ENCODE measurements around the gene KRT81.

Gene KRT81

GRCh38 chr12:52291267-52291935 lies at the start of gene KRT81:
KRT81 (minus strand) TSS chr12:52291534; CDS start chr12:52291465, 69 bp downstream.
- DNase-seq (ENCODE audit: low read depth in 2 of 2) = no peak

GRCh38 chr12:52338241-52338960 lies 47.1 kb upstream of the KRT81 start:
- no peak for DNase-seq (ENCODE audit: low read depth in 2 of 2)

DNA sequence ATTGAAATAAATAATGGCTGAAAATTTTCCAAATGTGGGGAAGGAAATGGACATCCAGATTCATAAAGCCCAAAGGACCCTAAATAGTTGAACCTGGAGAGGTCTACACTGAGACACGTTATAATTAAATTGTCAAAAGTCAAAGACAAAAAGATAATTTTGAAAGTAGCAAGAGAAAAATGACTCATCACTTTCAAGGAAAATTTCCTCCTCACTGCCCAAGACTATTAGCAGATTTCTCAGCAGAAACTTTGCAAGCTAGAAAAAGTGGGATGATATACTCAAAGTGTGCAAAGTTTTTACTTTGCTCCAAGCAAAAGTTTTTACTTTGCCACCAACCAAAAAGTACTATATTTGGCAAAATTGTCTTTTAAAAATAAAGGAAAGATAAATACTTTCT lies 45.7 kb upstream of the KRT81 start:
- DNase-seq (ENCODE audit: low read depth in 2 of 2) = no peak

GRCh38 chr12:52336641-52337040 lies 45.3 kb upstream of the KRT81 start:
- DNase-seq (ENCODE audit: low read depth in 2 of 2) = no peak

GRCh38 chr12:52335598-52336262 lies 44.4 kb upstream of the KRT81 start:
- DNase-seq (ENCODE audit: low read depth in 2 of 2) = no peak

GRCh38 chr12:52334185-52334584 lies 42.9 kb upstream of the KRT81 start:
- no peak for DNase-seq (ENCODE audit: low read depth in 2 of 2)

- no peak for DNase-seq (ENCODE audit: low read depth in 2 of 2)
These were observed 42.0 kb upstream of the KRT81 start for GRCh38 chr12:52333321-52333720.

GRCh38 chr12:52332381-52332780 lies 41.0 kb upstream of the KRT81 start:
- no peak for DNase-seq (ENCODE audit: low read depth in 2 of 2)

DNA sequence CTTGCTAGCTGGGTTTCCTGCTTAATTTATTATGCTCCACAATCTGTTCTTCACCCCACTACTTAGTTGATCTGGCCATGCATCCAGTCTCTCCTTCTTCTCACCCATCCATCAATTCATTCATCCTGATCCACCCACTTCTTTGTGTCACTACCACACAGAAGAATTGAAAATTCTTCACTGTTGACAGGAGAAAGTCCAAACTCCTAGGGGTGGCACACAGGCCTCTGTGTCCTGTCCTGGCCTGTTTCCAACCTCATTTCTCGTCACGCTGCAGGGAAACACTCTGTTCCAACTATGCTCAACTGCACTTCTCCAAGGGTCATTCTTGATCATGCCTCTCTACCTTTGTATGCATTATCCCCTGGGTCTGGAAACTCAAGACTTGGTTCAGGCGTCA lies 40.5 kb upstream of the KRT81 start:
- DNase-seq (ENCODE audit: low read depth in 2 of 2) = no peak

DNA sequence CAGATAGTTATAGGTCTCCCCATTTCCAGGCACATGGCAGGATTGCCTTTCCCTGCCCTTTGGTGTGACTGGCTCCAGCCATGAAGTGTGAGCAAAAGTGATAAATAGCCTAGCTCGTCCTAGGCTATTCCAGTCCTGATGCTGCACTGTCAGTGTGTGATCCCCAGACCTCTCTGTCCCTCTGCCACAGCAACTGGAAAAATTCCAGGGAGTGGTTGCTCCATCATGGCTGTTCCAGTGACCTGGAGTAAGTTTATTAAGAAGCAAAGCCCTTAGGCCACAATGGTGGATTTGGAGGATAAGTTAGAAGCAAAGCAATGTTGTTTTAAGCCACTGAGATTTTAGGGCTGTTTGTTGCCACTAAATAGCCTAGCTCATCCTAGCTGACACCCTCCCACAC lies 39.7 kb upstream of the KRT81 start:
- DNase-seq (ENCODE audit: low read depth in 2 of 2) = no peak

- no peak for DNase-seq (ENCODE audit: low read depth in 2 of 2)
These were observed 36.6 kb upstream of the KRT81 start for GRCh38 chr12:52327830-52328500.

GRCh38 chr12:52327052-52327829 lies 35.9 kb upstream of the KRT81 start:
- DNase-seq (ENCODE audit: low read depth in 2 of 2) = peak; percentile 58 to 69

DNA sequence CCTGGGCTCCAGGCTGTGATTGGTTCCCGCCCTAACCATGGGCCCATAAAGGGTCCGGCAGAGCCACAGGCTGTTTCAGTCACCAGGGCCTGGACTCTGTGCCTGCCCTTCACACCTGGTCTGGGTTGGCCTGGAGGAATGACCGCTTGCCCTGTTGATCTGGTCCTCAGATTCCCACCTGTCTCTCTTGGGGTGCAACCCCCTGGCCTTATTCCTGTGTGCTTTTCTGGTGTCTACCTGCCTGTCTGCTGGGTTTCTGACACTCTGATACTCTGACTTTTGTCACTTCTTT lies 32.8 kb upstream of the KRT81 start:
- DNase-seq (ENCODE audit: low read depth in 2 of 2) = no peak

- no peak for DNase-seq (ENCODE audit: low read depth in 2 of 2)
These were observed 32.2 kb upstream of the KRT81 start for GRCh38 chr12:52323416-52324152.

GRCh38 chr12:52323001-52323400 lies 31.7 kb upstream of the KRT81 start:
- DNase-seq (ENCODE audit: low read depth in 2 of 2) = no peak

GRCh38 chr12:52322069-52322468 lies 30.7 kb upstream of the KRT81 start:
- DNase-seq (ENCODE audit: low read depth in 2 of 2) = no peak

DNA sequence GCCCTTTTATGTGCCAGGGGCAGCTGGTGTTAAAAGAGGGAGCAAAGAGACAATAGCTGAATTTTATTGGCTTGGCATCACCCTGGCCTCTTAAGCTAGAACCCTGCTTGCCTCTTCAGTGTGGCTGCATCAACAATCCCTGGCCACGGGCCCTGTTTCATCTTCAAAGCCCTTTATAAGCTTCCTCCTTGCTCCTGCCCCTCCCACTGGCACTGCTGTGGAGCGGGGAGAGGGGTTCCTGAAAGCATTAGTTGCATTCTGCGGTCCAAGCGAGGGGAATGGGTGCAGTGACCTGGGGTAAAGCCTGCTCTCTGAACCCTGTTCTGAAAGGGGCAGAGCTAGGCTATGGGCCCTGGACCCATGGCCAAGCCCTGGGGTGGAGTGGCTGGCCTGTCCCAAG lies 30.1 kb upstream of the KRT81 start:
- DNase-seq (ENCODE audit: low read depth in 2 of 2) = no peak

- no peak for DNase-seq (ENCODE audit: low read depth in 2 of 2)
These were observed 29.6 kb upstream of the KRT81 start, which contains the start of gene KRT83 for GRCh38 chr12:52320784-52321400. KRT83 (minus strand) TSS chr12:52321398; CDS start chr12:52321335, 63 bp downstream.

GRCh38 chr12:52319097-52319496 lies 27.8 kb upstream of the KRT81 start:
- DNase-seq (ENCODE audit: low read depth in 2 of 2) = no peak

DNA sequence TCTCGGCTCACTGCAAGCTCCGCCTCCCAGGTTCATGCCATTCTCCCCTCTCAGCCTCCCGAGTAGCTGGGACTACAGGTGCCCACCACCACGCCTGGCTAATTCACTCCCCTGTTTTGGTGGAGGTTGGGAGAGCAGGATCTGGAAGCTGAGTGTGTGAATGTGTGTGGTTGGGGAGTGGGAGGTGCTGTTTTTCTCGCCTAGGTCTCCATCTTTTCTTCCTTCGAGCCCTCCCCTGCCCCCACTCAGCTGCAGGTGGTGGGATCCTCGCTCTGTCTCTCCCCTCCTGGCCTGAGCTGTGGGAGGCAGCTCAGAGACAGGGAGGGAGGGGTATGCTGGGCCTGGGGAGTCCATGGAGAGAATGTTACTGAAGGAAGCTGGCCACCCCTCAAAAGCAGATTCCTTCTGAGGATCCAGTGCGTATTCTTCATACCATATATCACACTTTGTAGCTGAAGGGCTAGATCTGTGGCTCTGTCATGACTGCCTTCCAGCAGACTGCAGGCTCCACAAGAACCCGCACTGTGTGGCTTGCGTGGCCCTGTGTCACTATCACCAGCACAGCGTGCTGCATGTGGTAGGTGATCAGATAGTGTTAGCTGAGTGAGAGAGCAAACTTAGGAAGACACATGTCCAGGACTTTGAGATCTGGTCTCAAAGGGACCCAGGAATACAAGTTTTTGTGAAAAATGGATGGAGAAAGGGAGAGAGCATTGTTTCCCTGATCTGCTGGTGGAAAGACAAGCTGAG lies 27.1 kb upstream of the KRT81 start:
- DNase-seq (ENCODE audit: low read depth in 2 of 2) = no peak
